ENCODE results near the gene USP34. TPM values are rescaled to one million over a fixed set of nuclear protein-coding genes. Genes with fewer than 3 reads are reported as not detected.

Gene USP34
- polyA plus RNA-seq, 3 donors = 111 to 154 (median 132) TPM

DNA sequence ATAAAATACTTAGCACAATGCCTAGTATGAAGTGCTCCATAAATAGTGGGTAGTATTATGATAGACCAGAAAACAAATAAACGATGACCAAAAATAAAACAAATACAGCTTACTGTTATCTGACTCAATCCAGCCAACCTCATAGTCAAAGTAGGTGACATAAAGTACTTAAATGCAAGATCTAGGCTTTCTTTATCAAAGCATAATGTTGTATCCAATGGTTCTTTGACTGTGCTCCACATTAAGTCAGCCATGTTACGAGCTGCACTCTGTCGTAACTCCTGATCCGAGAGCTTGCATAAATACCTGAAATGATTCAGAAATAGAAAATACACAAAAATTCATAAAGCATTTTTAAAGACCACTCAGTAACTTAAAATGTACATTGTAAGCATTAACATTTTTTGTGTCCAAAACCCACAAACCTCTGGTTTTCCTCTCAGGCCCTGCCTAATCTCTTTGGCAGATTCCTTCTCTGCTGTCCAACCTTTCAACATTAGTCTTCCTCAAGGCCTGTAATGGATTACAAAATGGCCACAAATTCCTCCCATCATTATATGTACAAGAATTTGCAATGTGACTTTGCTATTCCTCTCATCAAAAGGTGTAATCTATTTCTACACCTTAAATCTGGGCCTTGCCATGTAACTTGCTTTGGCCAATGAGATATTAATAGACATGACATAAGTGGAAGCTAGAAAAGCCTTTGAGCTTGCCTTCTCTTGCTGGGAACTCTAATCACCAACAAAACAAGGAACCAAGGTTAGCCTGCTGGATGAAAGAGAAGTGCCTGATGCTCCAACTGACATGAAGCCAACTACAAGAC is 90.6 kb downstream of the USP34 start:
- DNase-seq = no peak

- no peak for DNase-seq
These were observed 91.4 kb downstream of the USP34 start for GRCh38 chr2:61379521-61379920.

DNA sequence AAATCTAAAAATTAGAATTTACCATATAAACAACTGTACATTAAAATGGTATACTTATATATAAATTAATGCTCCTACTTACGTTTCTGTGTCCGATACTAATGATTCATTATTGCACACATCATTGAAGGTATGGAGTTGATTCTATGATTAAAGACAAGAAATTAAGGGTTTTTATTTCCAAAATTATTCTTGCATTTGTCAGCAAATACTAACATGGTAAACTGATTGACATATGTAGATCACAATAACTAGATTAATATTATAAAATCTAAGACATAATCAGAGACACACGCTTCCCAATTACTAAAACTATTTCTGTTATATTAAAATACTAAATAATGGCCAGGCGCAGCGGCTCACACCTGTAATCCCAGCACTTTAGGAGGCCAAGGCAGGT is 92.6 kb downstream of the USP34 start:
- DNase-seq = no peak

- no peak for DNase-seq
These were observed 93.8 kb downstream of the USP34 start for GRCh38 chr2:61377046-61377445.

DNA sequence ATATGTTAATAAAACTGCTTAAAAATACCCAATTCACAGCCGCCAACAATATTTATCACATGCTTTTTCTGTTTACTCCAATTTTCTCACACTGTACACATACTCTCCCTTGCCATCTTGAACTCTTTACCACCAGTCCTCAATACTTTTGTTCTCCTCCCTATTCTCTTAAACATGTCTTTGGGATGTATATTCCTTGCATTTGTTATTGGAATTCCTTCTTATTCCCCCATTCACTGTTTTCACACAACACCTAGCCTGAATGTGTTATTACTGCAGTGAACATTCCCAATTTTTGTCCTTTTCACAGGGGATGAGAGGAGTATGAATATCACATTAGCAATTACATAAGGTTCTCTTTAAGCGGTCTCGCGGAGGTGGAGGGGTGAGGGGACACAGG is 94.7 kb downstream of the USP34 start:
- no peak for DNase-seq

DNA sequence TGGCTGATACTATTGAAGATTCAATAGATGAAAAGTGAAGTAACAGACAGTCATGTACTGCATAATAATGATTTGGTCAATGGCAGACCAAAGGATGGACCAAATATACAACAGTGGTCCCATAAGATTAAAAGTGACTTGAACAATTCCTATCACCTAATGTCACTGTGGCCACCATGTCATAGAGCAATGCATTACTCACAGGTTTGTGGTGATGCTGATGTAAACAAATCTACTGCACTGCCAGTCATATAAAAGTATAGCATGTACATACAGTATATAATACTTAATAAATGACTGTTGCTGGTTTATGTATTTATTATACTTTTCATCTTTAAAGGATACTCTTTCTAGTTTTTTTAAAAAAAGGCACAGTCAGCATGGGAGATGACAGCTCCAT is 99.9 kb downstream of the USP34 start:
- no peak for DNase-seq

DNA sequence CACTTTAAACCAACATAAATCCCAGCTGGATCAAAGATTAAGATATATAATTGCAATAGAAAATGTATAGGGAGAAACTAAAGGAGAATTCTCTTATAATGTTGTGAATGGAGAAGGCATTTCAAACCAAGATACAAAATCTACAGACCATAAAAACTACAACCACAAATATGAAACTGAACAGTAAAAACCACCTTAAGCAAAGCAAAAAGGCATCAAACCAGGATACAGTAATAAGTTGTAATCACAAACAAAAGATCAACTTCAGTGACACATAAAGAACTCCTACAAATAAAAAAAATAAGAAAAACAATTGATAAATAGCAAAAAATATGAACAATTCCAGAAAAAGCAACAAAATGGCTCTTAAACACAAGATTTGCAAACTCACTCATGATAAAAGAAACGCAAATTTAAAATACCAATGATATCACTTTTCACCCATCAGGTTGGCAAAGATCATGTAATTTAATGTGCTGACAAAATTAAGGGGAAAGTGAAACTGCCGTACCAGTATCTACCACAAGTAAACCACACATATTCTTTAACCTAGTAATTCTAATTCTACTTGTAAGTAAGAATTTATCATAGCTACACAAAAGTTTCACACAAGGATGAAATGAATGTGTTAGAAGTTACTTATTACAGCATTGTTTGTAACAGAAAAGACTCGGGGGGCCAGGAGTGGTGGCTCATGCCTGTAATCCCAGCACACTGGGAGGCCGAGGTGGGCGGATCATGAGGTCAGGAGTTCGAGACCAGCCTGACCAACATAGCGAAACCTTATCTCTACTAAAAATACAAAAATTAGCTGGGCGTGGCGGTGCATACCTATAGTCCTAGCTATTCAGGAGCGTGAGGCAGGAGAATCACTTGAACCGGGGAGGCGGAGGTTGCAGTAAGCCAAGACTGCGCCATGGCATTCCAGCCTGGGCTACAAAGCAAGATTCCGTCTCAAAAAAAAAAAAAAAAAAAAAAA is 101.9 kb downstream of the USP34 start:
- no peak for DNase-seq

DNA sequence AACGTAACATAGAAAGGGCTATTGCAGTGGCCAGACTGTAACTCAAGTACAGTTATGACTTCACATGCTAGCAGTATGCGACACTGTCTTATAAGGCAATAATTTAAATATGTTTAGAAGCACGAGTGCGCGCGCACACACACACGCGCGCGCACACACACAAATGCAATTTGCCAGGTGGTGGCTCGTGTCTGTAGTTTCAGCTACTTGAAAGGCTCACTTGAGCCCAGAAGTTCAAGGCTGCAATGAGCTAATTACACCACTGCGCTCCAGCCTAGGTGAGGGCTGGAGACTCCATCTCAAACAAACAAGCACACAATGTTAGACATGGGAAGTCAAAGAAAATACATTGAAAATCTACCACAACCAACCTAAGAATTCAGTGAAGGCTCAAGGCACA is 103.7 kb downstream of the USP34 start:
- no peak for DNase-seq

- DNase-seq = no peak
These were observed 107.3 kb downstream of the USP34 start for GRCh38 chr2:61363580-61363979.

GRCh38 chr2:61362873-61363272 is 108.0 kb downstream of the USP34 start:
- DNase-seq = no peak

DNA sequence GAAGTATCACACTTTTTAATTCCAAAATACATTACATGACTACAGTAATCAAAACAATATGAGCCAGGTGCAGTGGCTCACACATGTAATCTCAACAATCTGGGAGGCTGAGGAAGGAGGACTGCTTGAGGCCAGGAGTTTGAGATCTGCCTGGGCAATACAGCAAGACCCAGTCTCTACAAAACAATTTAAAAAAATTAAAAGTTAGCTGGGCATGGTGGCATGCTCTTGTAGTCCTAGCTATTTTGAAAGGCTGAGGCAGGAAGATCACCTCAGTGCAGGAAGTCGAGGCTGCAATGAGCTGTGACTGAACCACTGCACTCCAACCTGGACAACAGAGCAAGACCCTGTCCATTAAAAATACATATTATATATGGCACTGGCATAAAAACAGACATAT is 109.8 kb downstream of the USP34 start:
- DNase-seq = no peak

DNA sequence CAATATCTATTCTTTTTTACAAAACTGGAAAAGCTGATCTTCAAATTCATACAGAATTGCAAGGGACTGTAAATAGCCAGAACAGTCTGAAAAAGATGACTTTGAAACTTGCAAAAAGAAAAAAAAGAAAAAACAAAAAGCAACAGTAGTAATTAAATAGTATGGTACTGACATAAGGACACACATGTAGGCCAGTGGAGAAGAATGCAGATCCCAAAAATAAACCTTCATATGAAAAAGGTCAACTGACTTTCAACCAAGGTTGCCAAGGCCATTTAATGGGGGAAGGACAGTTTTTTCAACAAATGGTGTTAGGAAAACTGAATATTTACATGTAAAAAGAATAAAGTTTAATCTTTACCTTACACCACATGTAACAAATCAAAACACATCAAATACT is 111.8 kb downstream of the USP34 start:
- DNase-seq = no peak

DNA sequence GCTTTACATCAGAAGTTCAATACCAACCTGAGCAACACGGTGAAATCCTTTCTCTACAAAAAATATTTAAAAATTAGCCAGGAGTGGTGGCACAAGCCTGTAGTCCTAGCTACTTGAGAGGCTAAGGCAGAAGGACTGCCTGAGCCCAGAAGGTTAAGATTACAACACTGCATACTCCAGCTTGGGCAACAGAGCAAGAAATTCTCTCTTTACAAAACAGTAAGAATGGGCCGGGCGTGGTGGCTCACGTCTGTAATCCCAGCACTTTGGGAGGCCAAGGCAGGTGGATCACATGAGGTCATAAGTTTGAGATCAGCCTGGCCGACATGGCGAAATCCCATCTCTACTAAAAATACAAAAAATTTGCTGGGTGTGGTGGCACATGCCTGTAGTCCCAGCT is 113.2 kb downstream of the USP34 start:
- no peak for DNase-seq

DNA sequence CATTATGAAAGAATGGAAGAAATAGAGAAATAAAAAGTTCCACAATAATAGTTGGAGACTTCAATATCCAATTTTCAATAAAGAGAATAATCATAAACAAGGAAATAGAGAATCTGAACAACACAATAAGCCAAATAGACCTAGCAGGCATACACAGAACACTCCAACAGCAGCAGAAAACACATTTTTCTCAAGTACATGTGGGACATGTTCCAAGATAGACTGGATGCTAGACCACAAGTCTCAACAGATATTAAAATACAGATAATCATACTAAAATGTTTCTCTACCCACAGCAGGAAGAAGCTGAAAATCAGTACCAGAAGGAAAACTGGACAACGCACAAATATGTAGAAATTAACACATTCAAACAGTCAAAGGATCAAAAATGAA is 113.9 kb downstream of the USP34 start:
- no peak for DNase-seq

DNA sequence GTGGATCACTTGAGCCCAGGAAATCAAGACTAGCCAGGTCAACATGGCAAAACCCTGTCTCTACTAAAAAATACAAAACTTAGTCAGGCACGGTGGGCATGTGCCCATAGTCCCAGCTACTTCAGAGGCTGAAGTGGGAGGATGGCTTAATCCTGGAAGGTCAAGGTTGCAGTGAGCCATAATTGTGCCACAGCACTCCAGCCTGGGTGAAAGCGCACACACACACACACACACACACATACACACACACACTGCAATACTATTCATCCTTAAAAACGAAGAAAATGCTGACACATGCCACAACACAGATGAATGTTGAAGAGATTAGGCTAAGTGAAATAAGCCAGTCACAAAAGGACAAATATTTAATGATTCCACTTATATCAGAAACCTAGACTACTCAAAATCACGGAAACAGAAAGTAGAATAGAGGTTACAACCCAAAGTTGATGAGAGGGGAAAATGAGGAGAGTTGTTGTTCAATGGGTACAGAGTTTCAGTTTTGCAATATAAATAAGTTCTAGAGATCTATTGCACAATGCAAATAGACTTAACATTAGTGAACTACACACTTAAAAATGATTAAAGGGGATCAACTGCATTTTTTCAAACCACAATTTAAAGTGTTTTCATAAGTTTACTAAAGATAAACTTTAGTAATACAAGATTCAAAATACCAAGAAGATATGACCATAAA is 114.5 kb downstream of the USP34 start:
- DNase-seq = no peak

- no peak for DNase-seq
These were observed 116.2 kb downstream of the USP34 start for GRCh38 chr2:61354543-61355197.

DNA sequence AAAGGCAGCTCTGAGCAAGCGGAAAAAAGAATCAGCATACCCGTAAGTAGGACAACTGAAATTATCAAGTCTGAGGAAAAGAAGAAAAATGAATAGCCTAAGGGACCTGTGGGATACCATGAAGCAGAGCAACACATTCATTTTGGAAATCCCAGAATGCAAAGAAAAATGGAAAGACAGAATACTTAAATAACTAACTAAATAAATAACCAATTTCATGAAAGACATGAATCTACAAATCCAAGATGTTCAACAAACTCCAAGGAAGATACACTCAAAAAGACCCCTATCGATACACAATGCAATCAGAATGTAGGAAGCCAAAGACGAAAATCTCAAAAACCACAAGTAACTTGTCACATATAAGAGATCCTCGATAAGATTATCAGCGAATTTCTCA is 117.0 kb downstream of the USP34 start:
- no peak for DNase-seq

GRCh38 chr2:61350777-61351176 is 120.1 kb downstream of the USP34 start:
- no peak for DNase-seq

- no peak for DNase-seq
These were observed 127.7 kb downstream of the USP34 start for GRCh38 chr2:61343141-61343540.

- DNase-seq = no peak
These were observed 130.6 kb downstream of the USP34 start for GRCh38 chr2:61340242-61340641.

GRCh38 chr2:61338447-61338846 is 132.4 kb downstream of the USP34 start:
- no peak for DNase-seq

DNA sequence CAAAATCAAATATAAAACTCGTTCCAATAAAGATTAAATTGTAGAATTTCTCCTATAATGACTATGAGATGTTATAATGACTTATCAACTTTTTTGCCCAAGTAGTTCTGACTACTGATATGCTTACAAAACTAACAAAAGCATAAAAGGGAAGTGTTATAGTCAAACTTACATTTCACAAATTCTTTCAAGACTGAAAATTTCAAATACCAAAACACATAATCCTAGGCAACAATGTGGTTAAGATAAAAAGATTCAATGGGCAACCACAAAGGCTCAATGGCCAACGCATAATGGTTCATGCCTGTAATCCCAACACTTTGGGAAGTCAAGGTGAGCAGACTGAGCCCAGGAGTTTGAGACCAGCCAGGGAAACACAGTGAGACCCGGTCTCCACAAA is 135.7 kb downstream of the USP34 start:
- no peak for DNase-seq

Data from renal pelvis (tissue), 4 donors.